Activated CD8-positive, alpha-beta memory T cell treated with anti-CD3 and anti-CD28 coated beads, Interleukin-2, amount 50 U/mL, for 4 hours (primary cell): ENCODE data around the gene ACTL6B.

Source experiments
- DNase-seq: peaks from one replicate; pipeline ENCODE4 v3.0.0-alpha.2; 2020

The ACTL6B gene

GRCh38 chr7:100626530-100627237 lies 29.6 kb downstream of the ACTL6B start:
- DNase-seq, result peak; percentile 83

GRCh38 chr7:100626055-100626454 lies 30.2 kb downstream of the ACTL6B start:
- DNase-seq, result no peak

GRCh38 chr7:100623951-100624824 lies 32.1 kb downstream of the ACTL6B start:
- no peak for DNase-seq

- DNase-seq, result no peak
Observed at GRCh38 chr7:100621554-100621953, 34.7 kb downstream of the ACTL6B start.

- DNase-seq, result no peak
Observed at GRCh38 chr7:100620804-100621203, 35.4 kb downstream of the ACTL6B start.

- no peak for DNase-seq
Observed at GRCh38 chr7:100620239-100620638, 36.0 kb downstream of the ACTL6B start.

GRCh38 chr7:100614308-100614861 lies 41.9 kb downstream of the ACTL6B start:
- no peak for DNase-seq

GRCh38 chr7:100613412-100614175 lies 42.7 kb downstream of the ACTL6B start:
- DNase-seq, result no peak

- DNase-seq, result no peak
Observed at GRCh38 chr7:100612730-100613390, 43.4 kb downstream of the ACTL6B start.

GRCh38 chr7:100611983-100612729 lies 44.1 kb downstream of the ACTL6B start, which contains the start of gene MOSPD3:
Gene MOSPD3 (plus strand): TSS chr7:100612540. CDS start chr7:100612792, 252 bp downstream.
- DNase-seq, result peak; percentile 98

GRCh38 chr7:100609958-100610357 lies 46.3 kb downstream of the ACTL6B start:
- no peak for DNase-seq

- no peak for DNase-seq
Observed at GRCh38 chr7:100607111-100607510, 49.1 kb downstream of the ACTL6B start.

GRCh38 chr7:100606313-100606712 lies 49.9 kb downstream of the ACTL6B start:
- DNase-seq, result no peak

GRCh38 chr7:100604976-100605911 lies 51.0 kb downstream of the ACTL6B start:
- DNase-seq, result no peak

GRCh38 chr7:100604028-100604975 lies 51.9 kb downstream of the ACTL6B start:
- peak; percentile 74 for DNase-seq

GRCh38 chr7:100603726-100604027 lies 52.6 kb downstream of the ACTL6B start:
- no peak for DNase-seq

GRCh38 chr7:100602889-100603725 lies 53.1 kb downstream of the ACTL6B start:
- DNase-seq, result no peak

- DNase-seq, result no peak
Observed at GRCh38 chr7:100600730-100601038, 55.6 kb downstream of the ACTL6B start.
